Activated naive CD4-positive, alpha-beta T cell treated with anti-CD3 and anti-CD28 coated beads, Interleukin-2, amount 50 U/mL, for 24 hours (primary cell): Measurements from ENCODE around the gene SBF2.
"Not testable (repeated sequence)": the region's sequence is repeated elsewhere in the genome, so short reads cannot be mapped to it uniquely, and the experiment has no call there.

Experiments
- H3K27ac Mint-ChIP-seq: one replicate; pipeline ENCODE4 v1.8.0; 2021; ENCODE audit warnings: mild to moderate bottlenecking, mixed read lengths
- H3K27me3 Mint-ChIP-seq: one replicate; pipeline ENCODE4 v1.8.0; 2021; ENCODE audit warnings: mixed read lengths
- H3K36me3 Mint-ChIP-seq: one replicate; pipeline ENCODE4 v1.8.0; 2021; ENCODE audit warnings: mixed read lengths
- H3K4me1 Mint-ChIP-seq: one replicate; pipeline ENCODE4 v1.8.0; 2021; ENCODE audit warnings: mixed read lengths
- H3K4me3 Mint-ChIP-seq: one replicate; pipeline ENCODE4 v1.8.0; 2021; ENCODE audit warnings: mild to moderate bottlenecking, mixed read lengths
- H3K9me3 Mint-ChIP-seq: one replicate; pipeline ENCODE4 v1.8.0; 2021; ENCODE audit warnings: mixed read lengths

Gene SBF2

DNA sequence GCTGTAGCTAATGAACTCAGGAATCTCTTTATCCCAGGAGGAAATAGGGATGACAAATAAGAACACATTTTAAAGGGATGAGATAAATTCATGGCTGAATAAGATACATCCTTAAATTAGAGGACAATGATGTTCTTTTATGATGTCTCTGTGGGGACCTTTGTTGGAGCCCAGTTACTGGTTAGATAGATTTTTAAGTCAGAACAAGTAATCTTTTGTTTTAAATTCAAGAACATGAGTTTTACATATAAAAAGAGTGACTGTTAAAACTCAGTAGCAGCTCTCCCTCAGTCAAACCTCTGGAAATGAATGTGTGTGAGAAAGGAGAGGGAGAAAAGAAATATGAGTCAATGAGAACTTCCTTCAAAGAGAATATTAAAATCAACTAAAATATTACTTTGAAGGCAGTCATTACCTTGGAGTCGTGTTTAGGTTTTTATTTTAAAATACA, 388.5 kb downstream of the SBF2 start:
- peaks cover 1% of the 10 kb centered on the region for H3K36me3 Mint-ChIP-seq
- H3K9me3 Mint-ChIP-seq = no peaks in the 10 kb centered on the region
- no peaks in the 10 kb centered on the region for H3K27me3 Mint-ChIP-seq
- no peaks in the 10 kb centered on the region for H3K4me1 Mint-ChIP-seq
- H3K27ac Mint-ChIP-seq = no peak overlapping the region
- H3K4me3 Mint-ChIP-seq = no peak overlapping the region

DNA sequence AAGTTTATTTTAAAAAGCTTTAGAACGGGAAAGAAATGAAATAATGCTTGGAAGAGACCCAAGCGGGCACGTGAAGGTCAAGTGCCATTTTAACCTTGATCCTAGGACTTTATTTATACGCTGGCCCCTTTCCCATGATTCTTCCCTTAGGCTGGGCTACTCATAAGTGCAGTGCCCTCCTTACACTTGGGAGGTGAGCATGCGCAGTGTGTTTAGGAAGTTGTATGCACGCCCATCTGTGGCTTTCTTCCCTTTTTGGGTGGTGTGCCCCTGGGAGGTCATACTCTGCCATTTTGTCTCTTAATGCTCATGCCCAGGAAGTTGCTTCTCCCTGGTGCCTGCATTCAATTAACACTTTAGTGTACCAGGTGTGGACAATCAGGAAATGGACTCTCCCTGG, 390.4 kb downstream of the SBF2 start:
- Mint-ChIP-seq H3K27ac (no peak overlapping the region), H3K36me3 (peaks cover 5% of the 10 kb centered on the region), H3K4me1 (no peaks in the 10 kb centered on the region), H3K4me3 (no peak overlapping the region), H3K27me3 (no peaks in the 10 kb centered on the region), H3K9me3 (no peaks in the 10 kb centered on the region)

DNA sequence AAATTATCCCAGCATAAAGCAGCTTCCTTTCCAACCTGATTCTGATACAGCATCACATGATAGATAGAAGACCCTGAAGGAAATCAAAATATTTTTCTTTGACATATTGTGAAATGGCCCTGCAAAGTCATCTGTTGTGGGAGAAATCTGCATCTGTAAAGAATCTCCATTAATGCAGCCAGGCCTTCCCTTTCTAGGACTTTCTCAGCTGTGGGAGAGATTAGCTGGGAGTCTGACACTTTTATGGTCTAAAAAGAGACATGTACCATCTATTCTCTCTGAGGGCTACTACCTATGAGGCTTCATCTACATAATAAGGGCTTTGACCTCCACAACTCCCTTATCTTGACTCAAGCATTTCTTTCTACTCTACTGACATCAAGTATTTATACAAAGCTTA, 392.1 kb downstream of the SBF2 start:
- peaks cover 7% of the 10 kb centered on the region for H3K36me3 Mint-ChIP-seq
- no peaks in the 10 kb centered on the region for H3K9me3 Mint-ChIP-seq
- H3K27me3 Mint-ChIP-seq = no peaks in the 10 kb centered on the region
- no peaks in the 10 kb centered on the region for H3K4me1 Mint-ChIP-seq
- H3K27ac Mint-ChIP-seq = no peak overlapping the region
- no peak overlapping the region for H3K4me3 Mint-ChIP-seq

- H3K27ac Mint-ChIP-seq, H3K4me1 Mint-ChIP-seq, H3K4me3 Mint-ChIP-seq, H3K27me3 Mint-ChIP-seq, H3K9me3 Mint-ChIP-seq: not testable (repeated sequence)
- peaks cover 15% of the 10 kb centered on the region for H3K36me3 Mint-ChIP-seq
Observed at GRCh38 chr11:9900253-9900652, 393.8 kb downstream of the SBF2 start.

- Mint-ChIP-seq H3K27ac (no peak overlapping the region), H3K36me3 (peaks cover 19% of the 10 kb centered on the region), H3K9me3 (no peaks in the 10 kb centered on the region), H3K4me3 (no peak overlapping the region), H3K4me1 (no peaks in the 10 kb centered on the region), H3K27me3 (no peaks in the 10 kb centered on the region)
Observed at GRCh38 chr11:9899676-9900075, 394.3 kb downstream of the SBF2 start.

DNA sequence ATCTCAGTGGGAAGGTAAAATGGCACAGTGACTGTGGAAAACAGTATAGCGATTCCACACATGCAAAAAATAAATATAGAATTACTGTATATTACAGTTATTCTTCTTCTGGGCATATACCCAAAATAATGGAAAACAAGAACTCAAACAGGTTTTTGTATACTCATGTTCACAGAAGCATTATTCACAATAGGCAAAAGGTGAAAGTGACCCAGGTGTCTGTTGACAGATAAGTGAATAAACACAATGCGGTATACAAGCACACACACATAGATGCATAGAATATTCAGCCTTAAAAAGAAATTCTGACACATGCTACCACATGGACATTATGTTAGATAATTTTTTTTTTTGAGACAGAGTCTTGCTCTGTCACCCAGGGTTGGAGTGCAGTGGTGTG, 397.1 kb downstream of the SBF2 start:
- Mint-ChIP-seq H3K27me3 (no peaks in the 10 kb centered on the region), H3K4me3 (no peak overlapping the region), H3K36me3 (peaks cover 18% of the 10 kb centered on the region), H3K27ac (no peak overlapping the region), H3K4me1 (no peaks in the 10 kb centered on the region), H3K9me3 (no peaks in the 10 kb centered on the region)

- H3K27me3 Mint-ChIP-seq = no peaks in the 10 kb centered on the region
- H3K27ac Mint-ChIP-seq = no peak overlapping the region
- no peak overlapping the region for H3K4me3 Mint-ChIP-seq
- no peaks in the 10 kb centered on the region for H3K9me3 Mint-ChIP-seq
- H3K4me1 Mint-ChIP-seq = no peaks in the 10 kb centered on the region
- peaks cover 14% of the 10 kb centered on the region for H3K36me3 Mint-ChIP-seq
Observed at GRCh38 chr11:9895006-9895405, 399.0 kb downstream of the SBF2 start.

DNA sequence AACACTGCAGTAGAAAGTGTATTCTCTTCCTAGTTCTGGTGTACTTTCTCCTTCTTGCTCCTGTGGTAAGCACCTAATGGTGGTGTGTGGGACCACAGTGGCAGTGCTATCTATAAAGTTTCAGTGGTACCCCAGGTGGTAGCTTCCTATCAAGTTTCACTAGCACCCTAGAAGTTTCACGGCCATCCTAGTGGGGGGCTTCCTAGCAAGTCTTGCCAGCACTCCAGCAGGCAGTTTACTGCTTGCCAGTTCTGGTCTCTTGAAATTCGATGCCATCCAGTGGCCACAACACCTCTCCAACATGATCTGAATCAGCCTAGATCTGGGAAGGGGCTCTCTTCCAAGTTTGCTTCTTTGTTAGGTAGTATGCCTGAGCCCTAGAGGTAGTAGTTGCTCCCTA, 400.5 kb downstream of the SBF2 start:
- no peak overlapping the region for H3K27ac Mint-ChIP-seq
- H3K36me3 Mint-ChIP-seq = peaks cover 14% of the 10 kb centered on the region
- H3K4me1 Mint-ChIP-seq = no peaks in the 10 kb centered on the region

DNA sequence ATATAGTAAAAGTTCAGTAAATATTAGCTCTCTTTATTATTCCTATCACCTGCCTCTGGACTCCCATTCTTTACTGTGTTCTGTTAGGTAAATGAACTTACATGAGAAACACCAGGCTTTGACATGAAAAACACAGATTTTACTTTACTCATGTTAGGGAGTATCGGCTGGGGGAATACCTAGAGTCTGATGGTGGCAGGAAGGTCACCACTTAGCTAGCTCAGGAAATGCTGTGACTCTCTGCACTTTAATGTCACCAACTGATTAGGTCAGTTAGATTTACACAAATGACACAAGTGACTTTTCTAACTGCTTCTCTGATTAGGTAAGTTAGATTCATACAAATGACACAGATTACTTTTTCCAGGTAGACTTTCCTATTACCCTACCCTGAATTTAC, 405.1 kb downstream of the SBF2 start:
- no peak overlapping the region for H3K4me3 Mint-ChIP-seq
- no peaks in the 10 kb centered on the region for H3K9me3 Mint-ChIP-seq
- H3K27me3 Mint-ChIP-seq = no peaks in the 10 kb centered on the region
- no peak overlapping the region for H3K27ac Mint-ChIP-seq
- no peaks in the 10 kb centered on the region for H3K4me1 Mint-ChIP-seq
- peaks cover 1% of the 10 kb centered on the region for H3K36me3 Mint-ChIP-seq

More for the DNA sequence above, 400.5 kb downstream of the SBF2 start:
- Mint-ChIP-seq H3K27me3 (no peaks in the 10 kb centered on the region), H3K4me3 (no peak overlapping the region), H3K9me3 (no peaks in the 10 kb centered on the region)

- Mint-ChIP-seq H3K27ac (no peak overlapping the region), H3K9me3 (no peaks in the 10 kb centered on the region), H3K4me3 (no peak overlapping the region), H3K4me1 (no peaks in the 10 kb centered on the region), H3K27me3 (no peaks in the 10 kb centered on the region), H3K36me3 (peaks cover 1% of the 10 kb centered on the region)
Observed at GRCh38 chr11:9887472-9887871, 406.5 kb downstream of the SBF2 start.

DNA sequence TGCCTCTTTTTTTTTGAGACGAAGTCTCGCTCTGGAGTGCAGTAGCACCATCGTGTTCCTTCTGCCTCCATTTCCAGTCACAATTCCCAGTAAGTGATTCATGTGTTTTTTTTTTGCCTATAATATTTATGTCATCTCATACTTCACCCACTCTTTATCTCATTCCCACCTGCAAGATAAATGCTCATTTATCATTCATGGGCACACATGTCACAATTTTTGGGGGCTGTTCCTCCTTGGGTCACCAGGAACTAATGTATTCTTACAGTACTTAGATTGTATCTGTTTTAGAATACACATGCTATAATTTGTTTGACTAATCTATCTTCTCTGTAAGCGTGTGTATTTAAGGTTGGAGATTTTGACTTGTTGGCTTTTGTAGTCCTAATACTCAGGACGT, 407.4 kb downstream of the SBF2 start:
- peaks cover 1% of the 10 kb centered on the region for H3K36me3 Mint-ChIP-seq
- H3K4me1 Mint-ChIP-seq = no peaks in the 10 kb centered on the region
- no peak overlapping the region for H3K4me3 Mint-ChIP-seq
- no peaks in the 10 kb centered on the region for H3K27me3 Mint-ChIP-seq
- no peaks in the 10 kb centered on the region for H3K9me3 Mint-ChIP-seq
- H3K27ac Mint-ChIP-seq = no peak overlapping the region

DNA sequence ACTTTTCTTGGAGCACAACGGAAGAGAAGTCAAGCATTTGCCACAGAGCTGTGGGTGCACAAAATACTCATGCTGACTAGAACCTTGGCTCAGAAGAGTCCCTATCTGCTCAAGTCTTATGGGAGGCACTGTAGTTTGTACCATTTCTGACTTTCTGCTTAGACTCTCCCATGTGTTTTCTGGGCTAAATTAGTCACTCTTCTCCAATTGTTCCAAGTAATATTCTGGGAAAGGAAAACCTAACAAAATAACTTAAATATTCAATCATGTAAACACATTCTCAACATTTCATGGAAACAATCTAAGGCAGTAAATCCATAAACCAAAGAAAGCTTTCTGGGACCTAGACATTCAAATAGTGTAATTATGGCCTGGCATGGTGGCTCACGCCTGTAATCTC, 409.4 kb downstream of the SBF2 start:
- Mint-ChIP-seq H3K4me1 (no peaks in the 10 kb centered on the region), H3K27ac (no peak overlapping the region), H3K4me3 (no peak overlapping the region), H3K27me3 (no peaks in the 10 kb centered on the region), H3K36me3 (peaks cover 1% of the 10 kb centered on the region), H3K9me3 (no peaks in the 10 kb centered on the region)

DNA sequence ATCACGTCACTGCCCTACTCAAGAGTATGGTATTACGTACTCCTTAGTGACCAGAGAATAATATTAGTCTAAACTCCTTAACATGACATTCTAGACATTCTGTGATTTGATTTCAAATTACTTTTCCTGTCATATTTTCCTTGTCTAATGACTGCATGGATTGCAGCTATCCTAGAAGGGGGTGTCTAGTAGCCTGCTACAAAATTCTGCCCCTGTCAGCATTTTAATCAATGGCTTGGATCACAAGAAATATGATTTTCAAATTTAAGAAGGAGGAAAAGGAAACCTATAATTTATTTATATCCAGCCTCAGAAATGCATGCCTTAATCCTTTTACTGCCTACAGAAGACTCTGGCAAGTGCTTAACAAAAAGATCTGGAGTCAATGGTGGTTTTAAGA, 413.4 kb downstream of the SBF2 start:
- no peaks in the 10 kb centered on the region for H3K4me1 Mint-ChIP-seq
- H3K27ac Mint-ChIP-seq = no peak overlapping the region
- no peak overlapping the region for H3K4me3 Mint-ChIP-seq
- no peaks in the 10 kb centered on the region for H3K9me3 Mint-ChIP-seq
- H3K36me3 Mint-ChIP-seq = no peaks in the 10 kb centered on the region
- no peaks in the 10 kb centered on the region for H3K27me3 Mint-ChIP-seq

DNA sequence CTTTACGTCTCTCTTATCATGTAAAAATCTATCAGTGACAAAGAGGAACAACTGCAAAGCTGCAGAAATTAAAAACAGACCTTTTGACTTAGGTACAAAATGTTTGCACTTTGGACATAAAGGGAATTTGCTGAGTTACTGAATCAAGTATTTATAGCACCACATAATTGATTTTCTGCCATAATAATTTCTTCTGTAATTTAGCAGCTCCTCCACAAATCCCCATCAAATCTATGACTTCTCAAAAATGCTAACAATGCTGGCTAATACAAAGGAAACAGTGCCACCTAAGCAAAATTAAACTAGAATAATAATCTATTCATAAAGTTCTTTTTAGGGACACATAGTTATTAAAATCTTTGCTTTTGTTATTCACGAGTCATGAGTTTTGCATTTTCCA, 415.1 kb downstream of the SBF2 start:
- no peak overlapping the region for H3K27ac Mint-ChIP-seq
- H3K27me3 Mint-ChIP-seq = no peaks in the 10 kb centered on the region
- H3K9me3 Mint-ChIP-seq = no peaks in the 10 kb centered on the region
- H3K4me1 Mint-ChIP-seq = no peaks in the 10 kb centered on the region
- no peaks in the 10 kb centered on the region for H3K36me3 Mint-ChIP-seq
- H3K4me3 Mint-ChIP-seq = no peak overlapping the region

- Mint-ChIP-seq H3K4me3 (no peak overlapping the region), H3K4me1 (no peaks in the 10 kb centered on the region), H3K27me3 (no peaks in the 10 kb centered on the region), H3K36me3 (peaks cover 10% of the 10 kb centered on the region), H3K27ac (peak overlapping the region; percentile 6), H3K9me3 (no peaks in the 10 kb centered on the region)
Observed at GRCh38 chr11:9876331-9876730, 417.7 kb downstream of the SBF2 start.

DNA sequence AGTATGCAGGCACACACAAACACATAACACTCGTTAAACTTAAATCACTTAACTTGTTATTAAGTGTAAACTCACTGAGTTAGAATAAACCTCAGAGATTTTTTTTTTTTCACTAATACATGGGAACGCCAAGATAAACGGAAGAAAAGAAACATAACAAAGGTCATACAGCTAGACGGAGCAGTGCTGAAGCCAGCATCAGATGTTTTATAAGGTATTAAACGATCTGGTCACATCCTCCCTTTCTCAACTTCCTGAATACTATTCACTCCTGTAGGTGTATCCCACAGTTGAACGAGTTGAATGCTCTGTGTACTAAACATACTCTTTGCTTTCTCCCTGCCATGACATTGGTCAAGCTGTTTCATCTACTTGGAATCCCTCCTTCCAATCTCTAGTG, 418.2 kb downstream of the SBF2 start:
- H3K27me3 Mint-ChIP-seq = no peaks in the 10 kb centered on the region
- H3K4me3 Mint-ChIP-seq = no peak overlapping the region
- H3K36me3 Mint-ChIP-seq = peaks cover 10% of the 10 kb centered on the region
- no peaks in the 10 kb centered on the region for H3K9me3 Mint-ChIP-seq
- H3K4me1 Mint-ChIP-seq = no peaks in the 10 kb centered on the region
- peak overlapping the region; percentile 6 for H3K27ac Mint-ChIP-seq

GRCh38 chr11:9875399-9875798, 418.6 kb downstream of the SBF2 start:
- Mint-ChIP-seq H3K27me3 (no peaks in the 10 kb centered on the region), H3K36me3 (peaks cover 12% of the 10 kb centered on the region), H3K9me3 (no peaks in the 10 kb centered on the region), H3K4me3 (no peak overlapping the region), H3K4me1 (no peaks in the 10 kb centered on the region), H3K27ac (no peak overlapping the region)
